Endothelial cell (in vitro differentiated cells): ENCODE results near the gene PRMT3. TPM values are rescaled to one million over a fixed set of nuclear protein-coding genes. Genes with fewer than 3 reads are reported as not detected.

Experiments used
- DNase-seq: peaks from one replicate; pipeline ENCODE4 v3.0.0; 2021; ENCODE audit warnings: low spot score
- H3K27ac Mint-ChIP-seq: one replicate; pipeline ENCODE4 v1.8.0; 2021; ENCODE audit warnings: mixed read lengths, inconsistent platforms; ENCODE audit not compliant: unreplicated experiment
- H3K27me3 Mint-ChIP-seq: one replicate; pipeline ENCODE4 v1.8.0; 2021; ENCODE audit warnings: mild to moderate bottlenecking, moderate library complexity, mixed read lengths, inconsistent platforms; ENCODE audit not compliant: unreplicated experiment
- H3K36me3 Mint-ChIP-seq: one replicate; pipeline ENCODE4 v1.8.0; 2021; ENCODE audit warnings: mild to moderate bottlenecking, low read depth, mixed read lengths, inconsistent platforms; ENCODE audit not compliant: unreplicated experiment
- H3K4me1 Mint-ChIP-seq: one replicate; pipeline ENCODE4 v1.8.0; 2021; ENCODE audit warnings: mild to moderate bottlenecking, mixed read lengths, inconsistent platforms; ENCODE audit not compliant: unreplicated experiment
- H3K4me3 Mint-ChIP-seq: one replicate; pipeline ENCODE4 v1.8.0; 2021; ENCODE audit warnings: mild to moderate bottlenecking, mixed read lengths, inconsistent platforms; ENCODE audit not compliant: unreplicated experiment
- H3K9me3 Mint-ChIP-seq: one replicate; pipeline ENCODE4 v1.8.0; 2021; ENCODE audit warnings: mixed read lengths, inconsistent platforms; ENCODE audit not compliant: unreplicated experiment
- CTCF ChIP-seq: fragments of 200-600 bp; sonication (generic); IDR thresholded peaks from one replicate; pipeline ENCODE4 v1.5.0; 2021; ENCODE audit warnings: antibody characterized with exemption; ENCODE audit not compliant: unreplicated experiment
- total RNA-seq: library from RNA; stranded (reverse); fragmentation: NEBNext Ultra II Directional; extraction: Animal tissue kit (Norgen Biotek cat#: 25700); gene quantifications from one replicate; pipeline ENCODE4 v1.2.1, GENCODE V29; 2021; ENCODE audit not compliant: unreplicated experiment

PRMT3 gene
- total RNA-seq, 1 donor from 2014 or later, result 5.4 TPM

- no peak overlapping the region for H3K4me3 Mint-ChIP-seq
- TF ChIP-seq CTCF, result no peak
- H3K27me3 Mint-ChIP-seq, result no peaks in the 10 kb centered on the region
- H3K27ac Mint-ChIP-seq, result no peak overlapping the region
- no peak for DNase-seq
- H3K36me3 Mint-ChIP-seq, result no peaks in the 10 kb centered on the region
- peaks cover 6% of the 10 kb centered on the region for H3K9me3 Mint-ChIP-seq
- peaks cover 3% of the 10 kb centered on the region for H3K4me1 Mint-ChIP-seq
Measured at GRCh38 chr11:20558741-20559140, 171.2 kb downstream of the PRMT3 start.

Other genes starting within 250 kb of the PRMT3 start
- not detected for gene DBX1, start 227.2 kb upstream of the PRMT3 start, total RNA-seq
- gene HTATIP2, start 24.0 kb upstream of the PRMT3 start, total RNA-seq, result 18.1 TPM
- gene SLC6A5, start 211.9 kb downstream of the PRMT3 start, total RNA-seq, result not detected